Mesendoderm (in vitro differentiated cells): ENCODE results near the gene ZNF318.
"Not testable (repeated sequence)": the region's sequence is repeated elsewhere in the genome, so short reads cannot be mapped to it uniquely, and the experiment has no call there.

Source experiments
- DNase-seq: peaks from one replicate; pipeline ENCODE4 v3.0.0; 2013
- H2AK5ac ChIP-seq: 2 replicates; pipeline ENCODE4 v1.6.1; 2013; ENCODE audit warnings: low read length, inconsistent platforms
- H2BK120ac ChIP-seq: 2 replicates; pipeline ENCODE4 v1.6.1; 2013; ENCODE audit warnings: low read depth, mild to moderate bottlenecking, low read length, moderate library complexity, mixed read lengths
- H2BK15ac ChIP-seq: replicated peaks from 2 replicates; pipeline ENCODE4 v1.6.1; 2013; ENCODE audit warnings: low read depth, mild to moderate bottlenecking, moderate library complexity
- H2BK5ac ChIP-seq: 2 replicates; pipeline ENCODE4 v1.6.1; 2013; ENCODE audit warnings: low read length, inconsistent platforms
- H3K18ac ChIP-seq: 2 replicates; pipeline ENCODE4 v1.6.1; 2013; ENCODE audit warnings: mild to moderate bottlenecking, low read length, mixed read lengths
- H3K23ac ChIP-seq: one replicate; pipeline ENCODE4 v1.6.1; 2013; ENCODE audit warnings: low read length
- H3K27ac ChIP-seq: 2 replicates; pipeline ENCODE4 v1.5.1; 2013; ENCODE audit warnings: low read depth, mild to moderate bottlenecking, inconsistent platforms, low read length, moderate library complexity
- H3K27me3 ChIP-seq: 2 replicates; pipeline ENCODE4 v1.6.1; 2013; ENCODE audit warnings: low read length, control low read depth, mild to moderate bottlenecking, inconsistent platforms; ENCODE audit not compliant: insufficient read depth, poor library complexity
- H3K36me3 ChIP-seq: 2 replicates; pipeline ENCODE4 v1.6.1; 2013; ENCODE audit warnings: low read length, inconsistent platforms; ENCODE audit not compliant: control insufficient read depth, insufficient read depth
- H3K4ac ChIP-seq: one replicate; pipeline ENCODE4 v1.6.1; 2013; ENCODE audit warnings: low read depth, mild to moderate bottlenecking, low read length, moderate library complexity
- H3K4me1 ChIP-seq: 2 replicates; pipeline ENCODE4 v1.6.1; 2013; ENCODE audit warnings: low read depth, low read length, inconsistent platforms; ENCODE audit not compliant: control insufficient read depth
- H3K4me2 ChIP-seq: 2 replicates; pipeline ENCODE4 v1.6.1; 2013; ENCODE audit warnings: low read length
- H3K4me3 ChIP-seq: 2 replicates; pipeline ENCODE4 v1.5.1; 2013; ENCODE audit warnings: mild to moderate bottlenecking, low read length
- H3K56ac ChIP-seq: one replicate; pipeline ENCODE4 v1.6.1; 2013; ENCODE audit warnings: low read length
- H3K79me1 ChIP-seq: 2 replicates; pipeline ENCODE4 v1.6.1; 2013; ENCODE audit warnings: low read length, inconsistent platforms
- H3K79me2 ChIP-seq: 2 replicates; pipeline ENCODE4 v1.6.1; 2013; ENCODE audit warnings: mild to moderate bottlenecking, low read length; ENCODE audit not compliant: control insufficient read depth, insufficient read depth
- H3K9ac ChIP-seq: 2 replicates; pipeline ENCODE4 v1.6.1; 2013; ENCODE audit warnings: low read length, inconsistent platforms
- H4K5ac ChIP-seq: one replicate; pipeline ENCODE4 v1.6.1; 2013; ENCODE audit warnings: low read length
- H4K8ac ChIP-seq: one replicate; pipeline ENCODE4 v1.6.1; 2013; ENCODE audit warnings: low read depth, mild to moderate bottlenecking, control low read depth, low read length, moderate library complexity
- WGBS: extraction: QIAGEN DNeasy Blood & Tissue Kit; methylation state at CpG from one replicate; pipeline ENCODE4 v1.1.7; 2013; ENCODE audit warnings: low lambda C conversion rate, missing lambda C conversion rate; ENCODE audit not compliant: insufficient coverage; ENCODE audit errors: extremely low coverage; 5-methylcytosine and 5-hydroxymethylcytosine counted together

The ZNF318 gene

DNA sequence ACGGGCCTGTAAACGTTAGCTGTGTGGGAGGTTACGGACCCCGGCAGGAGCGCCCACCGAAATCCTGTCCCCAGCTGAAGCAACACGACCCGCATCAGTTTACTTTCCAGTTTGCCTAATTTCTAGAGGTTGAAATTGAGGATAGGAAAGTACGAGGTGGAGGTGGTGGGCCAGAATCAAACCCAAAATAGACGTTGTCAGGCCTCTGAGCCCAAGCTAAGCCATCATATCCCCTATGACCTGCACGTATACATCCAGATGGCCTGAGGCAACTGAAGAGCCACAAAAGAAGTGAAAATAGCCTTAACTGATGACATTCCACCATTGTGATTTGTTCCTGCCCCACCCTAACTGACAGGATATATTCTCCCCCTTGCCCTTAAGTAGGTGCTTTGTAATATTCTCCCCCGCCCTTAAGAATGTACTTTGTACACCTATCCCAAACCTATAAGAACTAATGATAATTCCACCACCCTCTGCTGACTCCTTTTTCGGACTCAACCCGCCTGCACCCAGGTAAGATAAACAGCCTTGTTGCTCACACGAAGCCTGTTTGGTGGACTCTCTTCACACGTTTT, 645 bp upstream of the ZNF318 start:
- H2BK5ac ChIP-seq, H3K4me1 ChIP-seq, H3K36me3 ChIP-seq, H3K4me3 ChIP-seq, H4K5ac ChIP-seq, H2AK5ac ChIP-seq, H3K23ac ChIP-seq, H3K27me3 ChIP-seq, H3K79me2 ChIP-seq, H2BK120ac ChIP-seq, H3K79me1 ChIP-seq, H2BK15ac ChIP-seq, H3K4ac ChIP-seq: not testable (repeated sequence)
- Histone ChIP-seq H3K4me2 (peak overlapping the region; percentile 64), H3K9ac (peak overlapping the region; percentile 72), H3K18ac (peak overlapping the region; percentile 54), H3K56ac (peak overlapping the region; percentile 81), H3K27ac (peak overlapping the region; percentile 55), H4K8ac (peak overlapping the region; percentile 84)
- WGBS, result no CpG with 5 or more reads among the region's 16 CpGs
- peak; percentile 34 for DNase-seq

DNA sequence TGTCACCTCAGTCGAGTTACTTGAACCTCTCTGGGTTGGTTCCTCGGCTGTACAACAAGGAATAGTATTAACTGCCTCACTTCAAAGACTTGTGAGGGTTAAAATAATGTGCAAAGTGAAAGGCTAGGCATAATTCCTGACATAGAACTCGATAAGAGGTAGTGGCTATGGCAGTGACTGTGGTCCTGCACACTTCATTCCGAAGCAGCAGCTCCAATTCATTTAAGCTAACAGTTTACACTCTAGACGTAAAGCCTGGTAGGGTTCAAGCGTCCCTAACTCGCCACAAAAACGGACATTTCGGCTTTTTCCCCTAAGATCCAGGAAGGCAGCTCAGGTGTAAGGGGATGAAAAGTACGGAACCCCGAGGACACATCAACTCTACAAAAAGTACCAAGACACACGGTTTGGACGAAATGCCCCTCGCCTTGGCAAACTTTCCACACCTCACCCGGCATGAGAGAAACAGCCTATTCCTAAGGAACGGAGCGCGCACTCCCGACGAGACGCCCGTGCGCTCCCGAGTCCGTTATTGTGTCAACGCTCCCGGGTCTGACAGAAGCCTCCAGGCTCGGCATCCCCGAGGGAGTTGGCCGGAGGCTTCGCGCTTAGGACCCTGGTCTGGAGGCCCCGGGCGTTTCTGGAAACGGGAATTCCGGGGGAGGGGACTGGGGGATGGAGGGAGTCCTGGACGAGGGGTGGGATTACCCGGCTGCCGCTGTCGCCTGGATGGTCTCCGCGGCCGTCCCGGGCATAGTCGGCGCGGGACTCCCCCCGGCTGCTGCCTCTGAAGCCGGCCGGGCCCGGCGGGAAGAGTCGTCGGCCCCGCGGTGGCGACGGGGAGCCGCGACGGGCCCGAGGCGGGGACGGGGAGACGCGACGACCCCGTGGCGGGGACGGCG, 937 bp downstream of the ZNF318 start:
- H3K27ac ChIP-seq, result peak overlapping the region; percentile 99
- H3K79me2 ChIP-seq, result no peaks in the 10 kb centered on the region
- H3K79me1 ChIP-seq, result peaks cover 2% of the 10 kb centered on the region
- no peak overlapping the region for H2AK5ac ChIP-seq
- H2BK120ac ChIP-seq, result no peak overlapping the region
- peak overlapping the region; percentile 46 for H3K4ac ChIP-seq
- peak overlapping the region; percentile 51 for H3K4me2 ChIP-seq
- DNase-seq, result peak; percentile 74
- H4K5ac ChIP-seq, result no peak overlapping the region
- no peak overlapping the region for H2BK5ac ChIP-seq
- H3K4me3 ChIP-seq, result peak overlapping the region; percentile 22
- peak overlapping the region; percentile 94 for H3K23ac ChIP-seq
- no peaks in the 10 kb centered on the region for H3K36me3 ChIP-seq
- H3K9ac ChIP-seq, result peak overlapping the region; percentile 73
- no CpG with 5 or more reads among the region's 71 CpGs for WGBS
- H3K18ac ChIP-seq, result peak overlapping the region; percentile 85
- no peak overlapping the region for H2BK15ac ChIP-seq
- no peaks in the 10 kb centered on the region for H3K27me3 ChIP-seq
- peaks cover 6% of the 10 kb centered on the region for H3K4me1 ChIP-seq
- H4K8ac ChIP-seq, result peak overlapping the region; percentile 67
- H3K56ac ChIP-seq, result peak overlapping the region; percentile 93

DNA sequence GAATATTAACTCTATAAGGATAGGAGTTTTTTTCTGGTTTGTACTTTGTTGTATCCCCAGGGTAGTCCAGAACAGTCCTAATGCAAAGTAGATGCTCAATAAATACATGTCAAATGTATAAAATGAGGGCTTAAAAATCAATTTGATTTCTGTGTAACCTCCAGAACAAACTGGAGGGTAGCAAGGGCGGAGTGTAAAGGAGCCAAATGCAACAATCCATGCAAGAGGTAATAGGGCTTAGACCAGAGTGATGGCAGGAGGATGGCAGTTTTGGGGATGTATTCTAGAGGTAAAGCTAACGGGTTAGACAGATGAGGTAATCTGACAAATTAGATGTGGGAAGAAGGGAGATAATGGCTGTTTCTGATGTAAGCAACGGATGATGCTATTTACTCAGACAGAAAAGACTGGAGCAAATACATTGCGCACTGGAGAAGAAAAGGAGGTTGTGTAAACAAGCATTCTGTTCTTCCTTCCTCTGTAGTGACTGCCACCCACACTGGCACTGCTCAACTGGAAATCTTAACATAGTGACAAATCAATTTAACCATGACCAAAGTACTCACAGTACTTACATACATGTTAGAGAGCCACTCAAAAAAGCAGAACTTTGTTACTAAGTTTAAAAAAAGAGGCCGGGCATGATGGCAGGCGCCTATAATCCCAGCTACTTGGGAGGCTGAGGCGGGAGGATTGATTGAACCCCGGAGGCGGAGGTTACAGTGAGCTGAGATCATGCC, 2.0 kb downstream of the ZNF318 start:
- Histone ChIP-seq H3K4me3 (no peak overlapping the region), H4K8ac (no peak overlapping the region), H3K9ac (no peak overlapping the region), H2BK5ac (no peak overlapping the region), H2BK120ac (no peak overlapping the region), H3K4me2 (no peak overlapping the region), H3K4me1 (peaks cover 6% of the 10 kb centered on the region), H2AK5ac (no peak overlapping the region), H2BK15ac (no peak overlapping the region), H4K5ac (no peak overlapping the region), H3K56ac (no peak overlapping the region), H3K18ac (no peak overlapping the region), H3K4ac (no peak overlapping the region), H3K27ac (no peak overlapping the region), H3K36me3 (no peaks in the 10 kb centered on the region), H3K27me3 (no peaks in the 10 kb centered on the region), H3K23ac (no peak overlapping the region), H3K79me1 (peaks cover 2% of the 10 kb centered on the region), H3K79me2 (no peaks in the 10 kb centered on the region)
- DNase-seq, result no peak
- no CpG with 5 or more reads among the region's 9 CpGs for WGBS

DNA sequence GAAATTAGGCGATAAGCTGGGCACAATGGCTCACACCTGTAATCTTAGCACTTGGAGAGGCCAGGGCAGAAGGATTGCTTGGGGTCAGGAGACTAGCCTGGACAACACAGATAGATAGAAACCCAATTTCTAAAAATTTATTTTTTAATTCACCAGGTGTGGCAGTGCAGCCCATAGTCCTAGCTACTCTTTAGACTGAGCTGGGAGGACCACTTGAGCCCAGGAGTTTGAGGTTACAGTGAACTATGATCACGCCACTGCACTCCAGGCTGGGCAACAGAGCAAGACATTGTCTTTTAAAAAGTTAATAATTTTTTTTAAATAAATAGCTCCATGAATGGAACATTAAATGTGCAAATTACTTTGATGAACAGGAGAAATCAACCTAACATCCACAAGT, 8.2 kb downstream of the ZNF318 start:
- no peak overlapping the region for H3K4me2 ChIP-seq
- H2BK15ac ChIP-seq, result no peak overlapping the region
- H3K9ac ChIP-seq, result no peak overlapping the region
- no peak overlapping the region for H3K18ac ChIP-seq
- no peak overlapping the region for H4K5ac ChIP-seq
- DNase-seq, result no peak
- no peak overlapping the region for H3K56ac ChIP-seq
- no peak overlapping the region for H2AK5ac ChIP-seq
- no peaks in the 10 kb centered on the region for H3K79me2 ChIP-seq
- H3K36me3 ChIP-seq, result peaks cover 2% of the 10 kb centered on the region
- no peak overlapping the region for H4K8ac ChIP-seq
- no peak overlapping the region for H2BK5ac ChIP-seq
- no peak overlapping the region for H3K23ac ChIP-seq
- no peak overlapping the region for H3K4me3 ChIP-seq
- peaks cover 7% of the 10 kb centered on the region for H3K4me1 ChIP-seq
- no peak overlapping the region for H2BK120ac ChIP-seq
- H3K4ac ChIP-seq, result no peak overlapping the region
- no peaks in the 10 kb centered on the region for H3K27me3 ChIP-seq
- H3K79me1 ChIP-seq, result no peaks in the 10 kb centered on the region
- WGBS, result no CpG with 5 or more reads among the region's 2 CpGs
- H3K27ac ChIP-seq, result no peak overlapping the region

DNA sequence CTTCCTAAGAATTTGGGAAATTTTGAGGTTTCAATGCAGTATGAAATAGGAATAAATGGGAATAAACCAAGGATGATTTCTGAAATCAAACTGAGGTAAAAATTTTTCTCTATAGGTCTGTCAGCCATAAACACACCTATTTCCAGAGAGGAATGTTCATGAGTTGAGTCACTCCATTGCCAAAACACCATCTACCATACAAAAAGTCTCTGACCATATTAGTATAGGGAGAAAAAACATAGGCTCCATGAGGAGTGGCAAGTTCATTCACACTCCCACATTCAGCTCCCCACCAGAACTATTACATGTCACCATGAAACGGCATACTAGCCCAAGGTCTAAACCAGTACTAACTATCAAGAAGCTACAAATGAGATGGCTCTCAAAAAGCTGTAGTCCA, 9.6 kb downstream of the ZNF318 start:
- peaks cover 10% of the 10 kb centered on the region for H3K4me1 ChIP-seq
- H3K27ac ChIP-seq, result no peak overlapping the region
- H3K27me3 ChIP-seq, result no peaks in the 10 kb centered on the region
- H2BK120ac ChIP-seq, result no peak overlapping the region
- no CpG with 5 or more reads among the region's 1 CpG for WGBS
- no peak overlapping the region for H3K4me3 ChIP-seq
- H3K36me3 ChIP-seq, result peaks cover 6% of the 10 kb centered on the region
- H3K4ac ChIP-seq, result no peak overlapping the region
- H3K18ac ChIP-seq, result no peak overlapping the region
- H2BK15ac ChIP-seq, result no peak overlapping the region
- no peak for DNase-seq
- H4K8ac ChIP-seq, result no peak overlapping the region
- no peak overlapping the region for H3K23ac ChIP-seq
- no peak overlapping the region for H2AK5ac ChIP-seq
- no peaks in the 10 kb centered on the region for H3K79me2 ChIP-seq
- no peak overlapping the region for H3K56ac ChIP-seq
- no peaks in the 10 kb centered on the region for H3K79me1 ChIP-seq
- H3K4me2 ChIP-seq, result no peak overlapping the region
- no peak overlapping the region for H2BK5ac ChIP-seq
- no peak overlapping the region for H3K9ac ChIP-seq
- no peak overlapping the region for H4K5ac ChIP-seq
